KMS-11 (cell line): ENCODE measurements around the gene NTRK2.

Source experiments
- H2AFZ ChIP-seq: fragments of 200-600 bp; sonication (generic); 2 replicates; pipeline ENCODE4 v1.6.1; 2016; ENCODE audit warnings: antibody characterized with exemption, mixed run types, low read depth
- H3K27ac ChIP-seq: fragments of 200-600 bp; sonication (generic); 2 replicates; pipeline ENCODE4 v1.6.1; 2016; ENCODE audit warnings: mild to moderate bottlenecking, mixed run types
- H3K27me3 ChIP-seq: fragments of 200-600 bp; sonication (generic); 2 replicates; pipeline ENCODE4 v1.6.1; 2017; ENCODE audit warnings: mild to moderate bottlenecking, low read depth, mixed run types, moderate library complexity; ENCODE audit not compliant: insufficient read depth
- H3K36me3 ChIP-seq: fragments of 200-600 bp; sonication (generic); 2 replicates; pipeline ENCODE4 v1.6.1; 2017; ENCODE audit warnings: mild to moderate bottlenecking, mixed run types; ENCODE audit not compliant: insufficient read depth
- H3K4me1 ChIP-seq: fragments of 200-600 bp; sonication (generic); 2 replicates; pipeline ENCODE4 v1.6.1; 2016; ENCODE audit warnings: mild to moderate bottlenecking, low read depth, mixed run types; ENCODE audit not compliant: poor library complexity, severe bottlenecking
- H3K4me2 ChIP-seq: fragments of 200-600 bp; sonication (generic); 2 replicates; pipeline ENCODE4 v1.7.0; 2016; ENCODE audit warnings: mild to moderate bottlenecking, mixed run types
- H3K4me3 ChIP-seq: fragments of 200-600 bp; sonication (generic); IDR thresholded peaks from 2 replicates; pipeline ENCODE4 v1.6.1; 2017; ENCODE audit warnings: low read depth, low read length, mixed read lengths; ENCODE audit not compliant: insufficient read depth
- H3K79me2 ChIP-seq: fragments of 200-600 bp; sonication (generic); 2 replicates; pipeline ENCODE4 v1.6.1; 2016; ENCODE audit warnings: low read depth, mixed run types; ENCODE audit not compliant: insufficient read depth
- H3K9ac ChIP-seq: fragments of 200-600 bp; sonication (generic); 2 replicates; pipeline ENCODE4 v1.6.1; 2016; ENCODE audit warnings: mild to moderate bottlenecking, mixed run types
- H4K20me1 ChIP-seq: fragments of 200-600 bp; sonication (generic); 2 replicates; pipeline ENCODE4 v1.6.1; 2016; ENCODE audit warnings: mild to moderate bottlenecking, mixed run types; ENCODE audit not compliant: insufficient read depth
- CTCF ChIP-seq: fragments of 200-600 bp; sonication (generic); conservative IDR thresholded peaks from 2 replicates; pipeline ENCODE4 v1.6.1; 2017; ENCODE audit warnings: low read depth, mild to moderate bottlenecking, antibody characterized with exemption, low read length, moderate library complexity, mixed read lengths

Gene NTRK2

GRCh38 chr9:84835745-84836144, 166.2 kb downstream of the NTRK2 start:
- no peaks in the 10 kb centered on the region for H3K79me2 ChIP-seq
- no peak overlapping the region for H2AFZ ChIP-seq
- H3K27me3 ChIP-seq = no peaks in the 10 kb centered on the region
- H3K9ac ChIP-seq = no peak overlapping the region
- no peaks in the 10 kb centered on the region for H3K36me3 ChIP-seq
- H3K4me2 ChIP-seq = no peak overlapping the region
- TF ChIP-seq CTCF = no peak
- H3K27ac ChIP-seq = no peak overlapping the region
- no peak overlapping the region for H3K4me3 ChIP-seq
- H4K20me1 ChIP-seq = no peaks in the 10 kb centered on the region
- H3K4me1 ChIP-seq = peaks cover 7% of the 10 kb centered on the region

GRCh38 chr9:84838879-84839278, 169.3 kb downstream of the NTRK2 start:
- Histone ChIP-seq H3K79me2 (no peaks in the 10 kb centered on the region), H3K27me3 (no peaks in the 10 kb centered on the region), H3K36me3 (no peaks in the 10 kb centered on the region), H3K4me3 (no peak overlapping the region), H4K20me1 (no peaks in the 10 kb centered on the region), H3K9ac (no peak overlapping the region), H2AFZ (no peak overlapping the region), H3K4me2 (no peak overlapping the region), H3K4me1 (peaks cover 7% of the 10 kb centered on the region), H3K27ac (no peak overlapping the region)
- no peak for TF ChIP-seq CTCF

GRCh38 chr9:84839541-84839940, 170.0 kb downstream of the NTRK2 start:
- no peak overlapping the region for H3K4me3 ChIP-seq
- peaks cover 7% of the 10 kb centered on the region for H3K4me1 ChIP-seq
- H3K79me2 ChIP-seq = no peaks in the 10 kb centered on the region
- no peak for TF ChIP-seq CTCF
- H3K27ac ChIP-seq = no peak overlapping the region
- no peaks in the 10 kb centered on the region for H3K27me3 ChIP-seq
- H4K20me1 ChIP-seq = no peaks in the 10 kb centered on the region
- no peak overlapping the region for H3K9ac ChIP-seq
- no peaks in the 10 kb centered on the region for H3K36me3 ChIP-seq
- H2AFZ ChIP-seq = no peak overlapping the region
- no peak overlapping the region for H3K4me2 ChIP-seq

- Histone ChIP-seq H3K9ac (no peak overlapping the region), H4K20me1 (no peaks in the 10 kb centered on the region), H2AFZ (no peak overlapping the region), H3K79me2 (no peaks in the 10 kb centered on the region), H3K4me3 (no peak overlapping the region), H3K4me2 (no peak overlapping the region), H3K36me3 (no peaks in the 10 kb centered on the region), H3K4me1 (peaks cover 7% of the 10 kb centered on the region), H3K27me3 (no peaks in the 10 kb centered on the region), H3K27ac (no peak overlapping the region)
- no peak for TF ChIP-seq CTCF
Observed at GRCh38 chr9:84841931-84842330, 172.4 kb downstream of the NTRK2 start.
